ENCODE results near the gene MED12. TPM values are rescaled to one million over a fixed set of nuclear protein-coding genes. Genes with fewer than 3 reads are reported as not detected.
"Not testable (repeated sequence)": the region's sequence is repeated elsewhere in the genome, so short reads cannot be mapped to it uniquely, and the experiment has no call there.

MED12 gene
- total RNA-seq, 1 donor from 2014 or later: 39.3 TPM

DNA sequence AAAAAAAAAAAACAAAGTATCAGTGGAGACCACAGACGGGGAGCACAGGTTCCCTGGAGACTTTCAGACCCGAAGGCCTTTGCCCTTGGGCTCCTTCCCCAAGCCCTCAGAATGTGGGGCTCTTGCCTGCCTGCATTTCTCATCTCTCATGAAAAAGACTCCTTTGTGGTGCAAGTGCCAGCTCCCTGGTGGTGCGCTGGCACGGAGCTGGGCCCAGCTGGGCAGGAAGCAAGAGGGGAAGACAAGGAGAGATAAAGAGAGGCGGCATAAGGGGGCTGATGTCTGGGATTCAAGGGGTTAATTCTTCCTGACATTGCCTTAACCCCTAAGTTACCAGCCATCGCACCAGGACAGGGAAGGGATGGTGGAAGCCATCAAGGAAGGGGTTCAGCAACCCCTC is 48.1 kb downstream of the MED12 start:
- DNase-seq: no peak

DNA sequence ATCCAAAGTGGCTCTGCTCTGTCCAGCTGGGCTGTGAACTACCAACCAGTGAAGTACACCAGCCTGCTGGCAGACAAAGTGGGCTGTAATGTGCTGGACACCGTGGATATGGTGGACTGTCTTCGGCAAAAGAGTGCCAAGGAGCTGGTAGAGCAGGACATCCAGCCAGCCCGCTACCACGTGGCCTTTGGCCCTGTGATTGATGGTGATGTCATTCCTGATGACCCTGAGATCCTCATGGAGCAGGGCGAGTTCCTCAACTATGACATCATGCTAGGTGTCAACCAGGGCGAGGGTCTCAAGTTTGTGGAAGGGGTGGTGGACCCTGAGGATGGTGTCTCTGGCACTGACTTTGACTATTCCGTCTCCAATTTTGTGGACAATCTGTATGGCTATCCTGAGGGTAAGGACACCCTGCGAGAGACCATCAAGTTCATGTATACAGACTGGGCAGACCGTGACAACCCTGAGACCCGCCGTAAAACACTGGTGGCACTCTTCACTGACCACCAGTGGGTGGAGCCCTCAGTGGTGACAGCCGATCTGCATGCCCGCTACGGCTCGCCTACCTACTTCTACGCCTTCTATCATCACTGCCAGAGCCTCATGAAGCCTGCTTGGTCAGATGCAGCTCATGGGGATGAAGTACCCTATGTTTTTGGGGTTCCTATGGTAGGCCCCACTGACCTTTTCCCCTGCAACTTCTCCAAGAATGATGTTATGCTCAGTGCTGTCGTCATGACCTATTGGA is 48.8 kb downstream of the MED12 start:
- no peak for DNase-seq

DNA sequence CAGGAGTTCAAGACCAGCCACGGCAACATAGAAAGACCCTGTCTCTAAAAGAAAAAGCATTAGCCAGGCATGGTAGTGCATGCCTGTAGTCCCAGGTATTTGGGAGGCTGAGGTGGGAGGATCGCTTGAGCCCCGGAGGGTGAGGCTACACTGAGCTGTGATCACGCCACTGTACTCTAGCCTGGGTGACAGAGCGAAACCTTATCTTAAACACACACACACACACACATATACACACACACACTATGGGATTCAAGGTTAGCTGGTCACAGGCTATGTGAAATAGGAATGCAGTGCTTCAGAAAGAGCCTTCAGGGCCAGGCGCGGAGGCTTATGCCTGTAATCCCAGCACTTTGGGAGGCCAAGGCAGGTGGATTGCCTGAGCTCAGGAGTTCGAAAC is 49.7 kb downstream of the MED12 start:
- no peak for DNase-seq

DNA sequence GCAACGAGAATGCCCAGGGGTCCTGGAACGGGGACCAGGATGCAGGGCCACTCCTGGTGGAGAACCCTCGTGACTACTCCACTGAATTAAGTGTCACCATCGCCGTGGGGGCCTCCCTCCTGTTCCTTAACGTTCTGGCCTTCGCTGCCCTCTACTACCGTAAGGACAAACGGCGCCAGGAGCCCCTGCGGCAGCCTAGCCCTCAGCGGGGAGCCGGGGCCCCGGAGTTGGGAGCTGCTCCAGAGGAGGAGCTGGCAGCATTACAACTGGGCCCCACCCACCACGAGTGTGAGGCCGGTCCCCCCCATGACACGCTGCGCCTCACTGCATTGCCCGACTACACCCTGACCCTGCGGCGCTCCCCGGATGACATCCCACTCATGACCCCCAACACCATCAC is 51.2 kb downstream of the MED12 start:
- no peak for DNase-seq

DNA sequence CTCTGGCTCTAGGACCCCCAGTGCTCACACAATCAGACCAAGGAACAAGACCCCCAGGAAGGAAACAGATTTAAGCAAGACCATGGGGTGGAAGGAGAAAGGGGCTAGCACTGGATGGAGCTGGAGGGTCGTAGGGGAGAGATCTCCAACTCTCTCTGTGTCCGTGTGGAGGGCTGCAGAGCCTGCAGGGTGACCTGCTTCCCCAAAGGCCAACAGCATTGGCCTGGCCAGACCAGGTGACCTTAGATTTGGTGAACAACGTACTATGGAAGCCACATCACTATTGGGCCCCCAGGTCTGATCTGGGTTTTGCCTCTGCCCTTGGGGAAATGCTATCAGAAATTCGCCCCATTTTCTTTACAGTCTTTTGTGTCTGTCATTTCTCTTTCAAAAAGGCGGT is 52.3 kb downstream of the MED12 start:
- no peak for DNase-seq

DNA sequence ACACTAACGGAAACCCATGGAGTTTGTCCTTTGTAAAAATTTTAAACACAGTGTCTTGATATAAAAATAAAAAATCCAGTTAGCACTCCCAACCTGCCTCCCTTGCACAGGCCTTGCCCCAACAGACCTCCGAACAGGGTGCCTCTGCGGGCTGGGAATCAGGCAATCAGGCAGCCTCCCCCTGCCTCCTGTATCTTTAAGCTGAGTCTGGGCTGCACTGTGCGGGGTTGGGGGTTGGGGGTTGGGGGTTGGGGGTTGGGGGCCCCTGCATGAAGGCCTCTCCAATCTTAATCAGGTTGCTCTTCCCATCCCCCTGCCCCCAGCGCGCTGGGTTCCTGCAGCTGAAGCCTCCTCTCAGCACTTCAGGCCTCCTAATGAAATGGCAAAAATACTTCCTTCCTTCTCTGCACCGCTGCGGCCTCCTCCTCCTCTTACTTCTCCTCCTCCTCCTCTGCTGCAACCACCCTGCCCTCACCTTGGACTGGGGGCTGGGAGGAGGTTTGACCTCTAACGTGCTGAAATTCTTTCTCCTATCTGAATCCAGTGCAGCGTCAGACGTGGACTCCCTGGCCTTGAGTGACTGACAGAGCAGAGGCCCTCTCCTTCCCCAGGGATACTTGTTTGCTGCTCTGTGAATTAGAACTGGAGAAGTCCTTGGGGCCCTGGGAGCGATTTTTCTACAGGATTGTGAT is 52.9 kb downstream of the MED12 start:
- DNase-seq: no peak

DNA sequence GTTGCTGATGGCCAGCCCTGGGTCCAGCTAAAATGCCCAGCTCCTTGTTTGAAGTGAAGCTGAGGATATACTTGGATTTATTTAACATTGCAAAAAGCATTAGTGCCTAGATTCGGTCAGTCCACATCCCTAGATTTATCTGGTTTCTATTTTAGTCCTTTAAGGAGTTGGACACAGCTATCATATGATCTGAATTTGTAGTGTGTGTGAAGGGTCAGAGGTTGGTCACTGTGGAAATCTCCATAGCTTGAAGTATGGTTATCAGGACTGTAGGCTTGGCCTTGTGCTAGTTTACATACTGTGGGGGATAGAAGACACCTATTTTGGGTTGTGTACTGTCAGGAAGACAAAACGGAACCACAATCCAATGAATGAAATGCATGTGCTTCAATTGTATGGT is 55.0 kb downstream of the MED12 start:
- DNase-seq: no peak

DNA sequence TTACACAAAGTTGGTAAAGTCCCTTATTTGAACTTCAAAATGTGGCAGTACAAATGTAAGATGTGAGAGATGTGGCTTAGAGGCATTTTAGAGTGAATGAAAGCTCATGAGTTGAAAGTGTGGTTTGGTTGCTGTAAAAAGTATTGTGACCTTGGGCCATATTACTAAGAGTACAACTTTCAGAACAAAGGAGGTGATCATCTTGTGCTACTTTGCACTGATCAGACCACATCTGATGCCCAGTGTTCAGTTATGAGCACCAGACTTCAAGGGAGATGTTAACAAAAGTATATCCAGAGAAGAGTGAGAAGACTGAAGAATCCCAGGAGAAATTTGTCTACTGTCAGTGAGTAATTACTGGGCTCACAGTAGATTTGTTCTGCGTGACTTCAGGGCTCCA is 56.4 kb downstream of the MED12 start:
- DNase-seq: no peak

DNA sequence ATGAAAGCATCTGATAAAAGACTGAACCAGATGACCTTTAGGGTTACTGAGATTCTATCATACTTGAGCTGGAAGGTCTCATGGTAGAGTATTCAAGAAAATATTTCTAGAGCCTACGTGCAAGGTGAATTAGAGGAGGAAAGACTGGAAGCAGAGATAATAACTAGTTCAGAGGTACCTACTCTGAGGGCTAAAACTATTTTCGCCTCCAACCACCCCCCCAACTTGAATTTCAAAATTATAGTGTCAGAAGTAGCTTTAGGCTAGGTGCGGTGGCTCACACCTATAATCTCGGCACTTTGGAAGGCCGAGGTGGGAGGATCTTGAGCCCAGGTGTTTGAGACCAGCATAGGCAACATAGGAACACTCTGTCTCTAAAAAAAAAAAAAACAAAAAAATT is 57.1 kb downstream of the MED12 start:
- DNase-seq: no peak

DNA sequence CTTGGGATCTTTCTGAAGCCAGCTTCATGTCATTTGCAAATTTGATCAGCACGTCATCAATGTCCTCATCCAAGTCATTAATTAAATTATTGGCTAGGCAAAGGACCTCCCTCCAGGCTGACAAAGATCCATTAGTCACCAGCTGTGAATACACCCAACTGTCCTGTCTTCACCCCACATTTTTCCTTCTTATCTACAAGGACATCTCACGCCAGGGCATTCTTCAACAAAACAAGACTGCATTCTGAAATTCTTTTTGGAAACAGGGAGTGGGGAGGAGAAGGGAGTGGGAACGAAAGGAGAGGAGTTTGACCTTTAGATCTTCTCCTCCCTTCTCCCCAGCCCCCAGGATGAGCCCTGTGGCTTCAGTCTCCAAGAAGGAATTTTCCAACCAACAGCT is 58.9 kb downstream of the MED12 start:
- no peak for DNase-seq

DNA sequence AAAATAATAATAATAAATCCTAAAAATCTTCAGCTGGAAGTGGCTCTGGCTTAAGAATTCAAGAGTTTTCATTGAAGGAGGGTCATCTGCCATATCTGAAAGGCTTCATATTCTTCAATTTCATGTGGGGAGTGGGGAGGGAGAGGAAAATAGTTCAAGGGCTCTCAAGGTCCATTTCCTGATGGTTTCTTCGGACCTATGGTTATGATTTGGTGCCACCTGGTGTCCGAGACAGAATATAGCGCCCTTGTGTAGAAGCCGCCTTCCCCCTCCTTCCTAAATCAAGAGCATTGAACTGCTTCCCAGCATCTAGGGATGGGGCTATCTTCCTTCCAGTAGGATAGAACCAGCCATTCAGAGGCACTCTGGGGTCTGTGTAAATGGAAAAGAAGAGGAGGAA is 60.5 kb downstream of the MED12 start:
- peak; percentile 81 for DNase-seq

DNA sequence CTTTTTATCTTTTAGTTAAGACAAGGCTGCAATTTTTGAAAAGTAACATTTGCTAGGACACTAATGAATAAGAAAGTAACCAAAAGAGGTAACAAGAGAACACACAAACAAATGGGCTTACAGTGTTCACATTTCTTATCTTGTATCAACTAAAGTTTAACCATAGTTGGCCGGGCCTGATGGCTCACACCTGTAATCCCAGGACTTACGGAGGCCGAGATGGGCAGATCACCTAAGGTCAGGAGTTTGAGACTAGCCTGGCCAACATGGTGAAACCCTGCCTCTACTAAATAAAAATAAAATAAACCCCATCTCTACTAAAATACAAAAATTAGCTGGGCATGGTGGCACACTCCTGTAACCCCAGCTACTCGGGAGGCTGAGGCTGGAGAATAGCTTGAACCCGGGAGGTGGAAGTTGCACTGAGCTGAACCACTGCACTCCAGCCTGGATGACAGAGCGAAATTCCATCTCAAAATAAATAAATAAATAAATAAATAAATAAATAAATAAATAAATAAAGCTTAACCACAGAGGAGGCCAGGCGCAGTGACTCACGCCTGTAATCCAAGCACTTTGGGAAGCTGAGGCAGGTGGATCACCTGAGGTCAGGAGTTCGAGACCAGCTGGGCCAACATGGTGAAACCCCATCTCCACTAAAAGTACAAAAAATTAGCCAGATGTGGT is 62.3 kb downstream of the MED12 start:
- not testable (repeated sequence) for DNase-seq

DNA sequence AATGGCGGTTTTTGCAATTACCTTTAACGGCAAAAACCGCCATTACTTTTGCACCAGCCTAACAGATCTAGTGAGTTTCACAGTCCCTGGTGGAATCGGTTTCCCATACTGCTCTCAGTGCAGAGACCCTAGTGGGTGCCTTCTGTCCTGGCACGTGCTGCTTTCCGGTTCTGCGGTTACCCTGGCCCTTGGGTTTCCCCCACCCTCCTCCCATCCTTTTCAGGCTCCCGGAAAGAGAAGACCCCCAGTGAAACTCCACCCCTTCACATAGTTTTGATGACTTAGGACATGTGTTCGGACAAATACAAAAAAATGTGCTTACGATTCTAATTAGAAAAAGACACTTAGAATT is 63.1 kb downstream of the MED12 start:
- no peak for DNase-seq

DNA sequence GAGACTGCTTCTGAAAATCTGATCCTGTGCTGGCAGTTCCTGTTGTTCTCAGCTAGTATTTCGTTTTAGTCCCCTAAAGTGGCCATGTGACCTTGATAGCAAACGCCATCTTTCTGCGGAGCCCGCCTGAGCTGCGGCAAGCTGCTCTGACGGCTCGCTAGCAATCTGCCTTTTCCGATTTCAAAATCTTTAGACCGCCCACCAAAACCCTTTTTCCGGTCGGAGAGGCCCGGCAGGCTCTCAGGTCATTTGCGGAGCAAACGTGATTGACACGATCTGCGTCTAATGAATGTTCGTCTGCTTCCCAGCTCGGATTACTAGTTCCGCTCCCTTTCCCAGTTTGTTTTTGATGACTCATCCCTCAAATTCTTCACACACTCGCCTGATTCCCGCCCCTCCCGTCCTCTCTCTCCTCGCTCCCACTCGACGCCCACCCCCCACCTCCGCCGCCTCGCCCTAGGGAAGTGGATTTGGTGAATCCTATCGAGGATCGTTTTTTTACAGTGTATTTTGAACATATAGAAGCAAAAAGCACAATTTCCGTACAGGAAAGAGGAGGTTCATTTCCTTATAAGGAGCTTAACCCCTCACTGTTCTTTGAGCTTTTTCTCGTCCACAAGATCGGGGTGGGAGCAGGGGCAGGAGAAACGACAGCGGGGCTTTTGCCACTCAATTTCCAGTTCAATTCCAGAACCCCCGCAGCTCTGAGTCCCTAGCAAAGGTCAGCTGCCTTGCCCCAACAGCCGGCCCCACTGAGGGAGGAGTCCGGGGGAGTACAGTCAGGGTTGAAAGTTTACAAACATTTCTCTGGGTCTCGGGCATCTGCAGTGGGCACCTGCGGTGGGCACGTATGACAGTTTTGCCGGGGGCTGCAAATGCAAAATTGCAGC is 63.8 kb downstream of the MED12 start:
- DNase-seq: peak; percentile 95

DNA sequence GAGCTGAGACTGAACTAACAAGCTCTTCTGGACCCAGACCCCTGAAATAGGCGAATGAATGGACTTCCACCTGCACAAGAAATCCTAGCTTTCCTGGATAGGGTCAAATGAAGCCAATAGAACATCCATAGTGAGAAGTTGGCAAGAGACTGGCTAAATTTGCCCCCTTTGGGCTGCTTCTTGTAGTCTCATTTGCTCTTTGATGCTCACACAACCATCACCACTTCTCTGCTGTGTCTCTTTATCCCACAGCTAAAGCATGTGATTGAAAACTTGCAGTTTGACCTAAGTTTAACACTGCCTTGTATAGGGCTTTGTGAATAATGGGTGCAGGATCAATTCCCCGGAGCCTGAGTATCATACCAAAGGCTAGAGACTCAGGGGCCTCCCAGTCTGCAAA is 64.5 kb downstream of the MED12 start:
- peak; percentile 0 for DNase-seq

DNA sequence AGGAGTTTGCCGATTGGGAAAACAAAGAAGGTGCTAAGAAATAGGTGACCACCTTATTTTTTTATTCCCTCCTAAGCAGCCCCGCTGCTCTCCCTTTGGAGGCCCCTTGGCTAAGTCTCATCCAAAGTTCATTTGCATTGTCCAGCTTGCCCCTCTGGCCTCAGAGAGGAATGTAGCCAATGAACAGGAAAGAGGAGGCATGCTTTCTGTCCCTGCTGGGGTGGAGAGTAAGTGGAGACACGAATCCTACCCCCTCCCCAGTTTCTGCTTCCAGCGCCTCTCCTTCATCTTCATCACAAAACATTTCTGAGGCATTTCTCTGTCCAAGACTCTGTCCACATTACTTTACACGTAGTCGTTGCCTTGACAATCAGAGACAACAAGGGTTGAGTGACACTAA is 64.9 kb downstream of the MED12 start:
- DNase-seq: no peak

DNA sequence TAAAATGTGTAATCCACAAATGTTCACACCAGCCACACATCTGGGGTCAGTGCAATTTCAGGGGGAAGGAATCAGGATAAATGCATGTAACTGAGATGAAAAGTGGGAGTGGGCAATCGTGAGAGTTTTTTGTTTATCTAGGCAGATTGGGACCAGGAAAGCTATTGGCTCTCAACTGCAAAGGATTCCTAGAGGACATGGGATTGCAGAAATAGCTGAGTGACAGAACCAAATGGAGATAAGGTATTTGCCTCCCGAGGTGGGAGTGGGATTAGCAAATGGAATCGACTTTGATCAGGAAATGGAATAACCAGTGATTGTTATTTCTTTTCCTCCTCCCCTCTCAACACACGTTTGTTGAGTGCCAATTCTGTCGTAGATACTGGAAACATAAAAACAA is 65.7 kb downstream of the MED12 start:
- DNase-seq: no peak

DNA sequence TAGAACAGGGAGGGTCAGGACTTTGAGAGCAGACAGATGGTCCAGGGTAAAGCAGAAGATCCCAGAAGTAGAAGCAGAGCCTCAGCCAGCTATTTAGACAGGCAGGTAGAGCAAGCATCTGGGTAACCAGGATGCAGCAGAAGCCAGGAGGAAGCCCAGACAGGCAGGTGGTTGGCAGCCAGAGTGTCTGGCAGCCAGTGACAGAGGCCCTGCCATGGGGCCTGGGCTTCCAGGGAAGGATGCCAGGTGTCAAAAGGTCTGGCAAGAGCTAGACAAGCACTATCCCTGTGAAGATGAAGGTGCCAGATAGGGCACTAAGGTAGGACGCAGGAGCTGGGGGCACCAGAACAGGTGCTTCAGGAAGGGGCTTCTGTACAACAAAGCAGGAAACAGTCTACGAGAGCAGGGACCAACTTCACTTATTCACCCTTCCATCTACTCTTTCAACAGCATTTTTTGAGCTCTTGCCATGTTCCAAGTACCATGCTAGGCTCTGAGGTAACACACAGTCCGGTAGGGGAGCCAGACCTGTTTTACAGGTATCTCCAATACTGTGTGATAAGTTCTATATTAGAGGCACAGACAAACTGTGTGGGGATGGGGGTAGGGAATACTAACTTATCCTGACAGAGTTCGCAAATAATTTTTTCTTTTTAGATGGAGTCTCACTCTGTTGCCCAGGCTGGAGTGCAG is 66.6 kb downstream of the MED12 start:
- DNase-seq: no peak

DNA sequence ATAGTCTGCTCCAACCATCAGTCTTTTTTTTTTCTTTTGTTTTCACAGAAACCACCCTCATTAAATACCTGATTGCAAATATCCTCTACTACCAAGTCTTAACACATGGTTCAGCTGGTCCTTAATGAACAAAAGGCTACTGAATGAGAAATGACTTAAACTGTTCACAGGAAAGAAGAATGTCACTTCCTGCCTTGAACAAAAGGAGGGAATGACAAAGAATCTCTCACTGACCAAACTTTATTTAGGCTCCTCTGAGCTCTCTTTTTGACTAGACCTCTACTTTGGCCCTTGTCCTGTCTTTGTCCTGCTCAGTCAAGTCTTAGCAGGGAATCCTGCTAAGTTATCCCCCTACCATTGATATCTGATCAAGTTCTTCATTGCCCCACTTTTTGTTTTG is 72.9 kb downstream of the MED12 start:
- peak; percentile 3 for DNase-seq

All from dermis blood vessel endothelial cell (primary cell).